Activated naive CD8-positive, alpha-beta T cell (primary cell): ENCODE results near the gene SQSTM1.
A peak's percentile ranks its signal among the peaks of the same experiment; 100 is the strongest.

ENCODE experiments used
- H3K27ac Mint-ChIP-seq: one replicate; pipeline ENCODE4 v1.8.0; 2021; ENCODE audit warnings: mixed read lengths
- H3K27me3 Mint-ChIP-seq: one replicate; pipeline ENCODE4 v1.8.0; 2021; ENCODE audit warnings: mixed read lengths
- H3K36me3 Mint-ChIP-seq: one replicate; pipeline ENCODE4 v1.8.0; 2021; ENCODE audit warnings: mixed read lengths
- H3K4me1 Mint-ChIP-seq: one replicate; pipeline ENCODE4 v1.8.0; 2021; ENCODE audit warnings: low read depth, mixed read lengths
- H3K4me3 Mint-ChIP-seq: one replicate; pipeline ENCODE4 v1.8.0; 2021; ENCODE audit warnings: mild to moderate bottlenecking, mixed read lengths
- H3K9me3 Mint-ChIP-seq: one replicate; pipeline ENCODE4 v1.8.0; 2021; ENCODE audit warnings: low read depth, mixed read lengths

The SQSTM1 gene

DNA sequence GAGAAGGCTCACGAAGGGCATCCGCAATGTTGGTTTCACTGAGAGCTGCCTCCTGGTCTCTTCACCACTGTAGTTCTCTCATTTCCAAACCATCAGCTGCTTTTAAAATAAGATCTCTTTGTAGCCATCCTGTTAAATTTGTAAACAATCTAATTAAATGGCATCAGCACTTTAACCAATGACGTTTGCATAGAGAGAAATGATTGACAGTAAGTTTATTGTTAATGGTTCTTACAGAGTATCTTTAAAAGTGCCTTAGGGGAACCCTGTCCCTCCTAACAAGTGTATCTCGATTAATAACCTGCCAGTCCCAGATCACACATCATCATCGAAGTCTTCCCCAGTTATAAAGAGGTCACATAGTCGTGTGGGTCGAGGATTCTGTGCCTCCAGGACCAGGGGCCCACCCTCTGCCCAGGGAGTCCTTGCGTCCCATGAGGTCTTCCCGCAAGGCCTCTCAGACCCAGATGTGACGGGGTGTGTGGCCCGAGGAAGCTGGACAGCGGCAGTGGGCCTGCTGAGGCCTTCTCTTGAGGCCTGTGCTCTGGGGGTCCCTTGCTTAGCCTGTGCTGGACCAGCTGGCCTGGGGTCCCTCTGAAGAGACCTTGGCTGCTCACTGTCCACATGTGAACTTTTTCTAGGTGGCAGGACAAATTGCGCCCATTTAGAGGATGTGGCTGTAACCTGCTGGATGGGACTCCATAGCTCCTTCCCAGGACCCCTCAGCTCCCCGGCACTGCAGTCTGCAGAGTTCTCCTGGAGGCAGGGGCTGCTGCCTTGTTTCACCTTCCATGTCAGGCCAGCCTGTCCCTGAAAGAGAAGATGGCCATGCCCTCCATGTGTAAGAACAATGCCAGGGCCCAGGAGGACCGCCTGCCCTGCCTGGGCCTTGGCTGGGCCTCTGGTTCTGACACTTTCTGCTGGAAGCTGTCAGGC is 16.6 kb downstream of the SQSTM1 start:
- Mint-ChIP-seq H3K27ac (peak overlapping the region; percentile 93), H3K4me1 (peaks cover 18% of the 10 kb centered on the region), H3K36me3 (peaks cover 9% of the 10 kb centered on the region), H3K9me3 (no peaks in the 10 kb centered on the region), H3K4me3 (peak overlapping the region; percentile 44), H3K27me3 (no peaks in the 10 kb centered on the region)

DNA sequence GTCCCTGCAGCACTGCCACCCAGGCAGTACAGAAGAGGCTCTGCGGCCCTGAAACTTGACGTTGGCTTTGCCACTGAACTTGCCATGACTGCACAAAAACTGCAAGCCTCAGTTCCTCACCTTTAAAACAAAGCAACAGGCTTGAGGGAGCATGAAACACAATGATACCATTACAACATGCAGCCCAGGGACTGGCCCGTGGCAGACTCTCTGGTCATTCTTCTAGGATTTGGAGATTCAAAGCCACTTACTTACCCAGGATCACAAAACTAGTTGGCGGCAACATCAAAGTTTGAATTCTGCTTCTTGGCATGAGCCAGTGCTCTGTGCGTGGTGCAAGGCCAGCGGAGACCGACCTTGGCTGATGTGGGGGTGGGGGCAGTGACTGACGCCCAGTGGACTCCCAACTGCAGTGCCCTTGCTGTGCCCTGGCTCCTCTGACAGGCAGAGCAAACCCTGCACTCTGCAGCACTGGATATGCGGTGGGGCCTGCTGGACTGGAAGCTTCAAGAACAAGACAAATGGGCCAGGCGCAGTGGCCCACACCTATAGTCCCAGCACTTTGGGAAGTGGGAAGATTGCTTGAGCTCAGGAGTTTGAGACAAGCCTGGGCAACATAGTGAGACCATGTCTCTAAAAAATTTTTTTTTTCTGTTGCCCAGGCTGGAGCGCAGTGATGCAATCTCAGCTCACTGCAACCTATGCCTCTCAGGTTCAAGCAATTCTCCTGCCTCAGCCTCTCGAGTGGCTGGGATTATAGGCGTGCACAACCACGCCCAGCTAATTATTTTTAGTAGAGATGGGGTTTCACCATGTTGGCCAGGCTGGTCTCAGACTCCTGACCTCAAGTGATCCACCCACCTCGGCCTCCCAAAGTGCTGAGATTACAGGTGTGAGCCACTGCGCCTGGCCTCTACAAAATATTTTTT is 18.9 kb downstream of the SQSTM1 start:
- no peak overlapping the region for H3K4me3 Mint-ChIP-seq
- peaks cover 3% of the 10 kb centered on the region for H3K36me3 Mint-ChIP-seq
- H3K9me3 Mint-ChIP-seq: no peaks in the 10 kb centered on the region
- H3K4me1 Mint-ChIP-seq: peaks cover 16% of the 10 kb centered on the region
- H3K27me3 Mint-ChIP-seq: no peaks in the 10 kb centered on the region
- peak overlapping the region; percentile 34 for H3K27ac Mint-ChIP-seq

- peaks cover 16% of the 10 kb centered on the region for H3K4me1 Mint-ChIP-seq
- H3K27me3 Mint-ChIP-seq: no peaks in the 10 kb centered on the region
- H3K36me3 Mint-ChIP-seq: peaks cover 6% of the 10 kb centered on the region
- no peak overlapping the region for H3K4me3 Mint-ChIP-seq
- no peak overlapping the region for H3K27ac Mint-ChIP-seq
- peaks cover 3% of the 10 kb centered on the region for H3K9me3 Mint-ChIP-seq
Measured at GRCh38 chr5:179840321-179840720, 19.6 kb downstream of the SQSTM1 start.

GRCh38 chr5:179840766-179841165 is 20.1 kb downstream of the SQSTM1 start:
- Mint-ChIP-seq H3K4me3 (no peak overlapping the region), H3K27ac (no peak overlapping the region), H3K27me3 (no peaks in the 10 kb centered on the region), H3K4me1 (peaks cover 14% of the 10 kb centered on the region), H3K9me3 (peaks cover 3% of the 10 kb centered on the region), H3K36me3 (peaks cover 7% of the 10 kb centered on the region)

DNA sequence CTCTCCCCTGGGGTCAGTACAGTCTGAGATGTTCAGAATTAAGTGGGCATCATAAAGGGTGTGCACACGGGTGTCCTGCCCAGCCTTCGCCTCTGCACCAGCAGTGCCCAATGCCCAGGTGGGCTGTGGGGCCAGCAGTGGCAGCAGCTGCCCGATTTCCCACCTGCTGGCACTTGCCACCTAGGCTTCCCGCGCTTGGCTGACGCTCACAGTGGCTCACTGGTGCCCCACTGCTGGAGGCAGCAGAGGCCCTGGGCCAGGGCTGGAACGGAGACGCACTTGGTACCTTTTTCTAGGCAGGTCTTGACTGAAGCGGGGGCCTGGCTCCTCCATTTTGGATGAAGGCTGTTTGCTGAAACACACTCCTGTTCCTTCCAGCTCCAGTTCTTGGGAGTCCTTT is 20.9 kb downstream of the SQSTM1 start:
- peaks cover 10% of the 10 kb centered on the region for H3K36me3 Mint-ChIP-seq
- H3K4me1 Mint-ChIP-seq: peaks cover 7% of the 10 kb centered on the region
- H3K27me3 Mint-ChIP-seq: no peaks in the 10 kb centered on the region
- H3K27ac Mint-ChIP-seq: no peak overlapping the region
- H3K9me3 Mint-ChIP-seq: peaks cover 3% of the 10 kb centered on the region
- H3K4me3 Mint-ChIP-seq: no peak overlapping the region

DNA sequence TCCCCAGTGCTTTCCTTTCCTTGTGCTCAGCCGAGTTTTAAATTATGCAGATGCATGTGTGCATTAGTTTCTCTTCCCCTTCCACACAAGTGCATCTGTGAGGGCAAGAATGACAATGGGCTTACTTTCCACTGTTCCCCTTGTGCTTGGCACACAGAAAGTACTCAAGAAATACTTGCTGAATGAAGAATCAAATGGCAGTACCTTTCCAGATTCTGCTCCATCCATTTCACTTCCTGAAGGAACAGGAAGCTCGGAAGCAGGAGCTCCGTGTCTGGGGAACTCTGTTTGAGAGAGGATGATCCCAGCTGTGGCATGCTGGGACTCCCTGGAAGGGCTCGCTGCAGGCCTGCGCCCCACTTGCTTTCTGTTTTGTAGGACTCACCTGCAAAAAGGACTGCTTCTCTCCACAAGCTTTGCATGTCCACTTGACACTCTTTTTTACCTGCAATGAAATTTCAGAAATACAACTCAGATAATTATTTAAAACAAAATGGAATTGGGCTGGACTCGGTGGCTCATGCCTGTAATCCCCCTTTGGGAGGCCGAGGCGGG is 32.4 kb downstream of the SQSTM1 start:
- Mint-ChIP-seq H3K4me3 (no peak overlapping the region), H3K4me1 (peaks cover 16% of the 10 kb centered on the region), H3K36me3 (peaks cover 7% of the 10 kb centered on the region), H3K27ac (no peak overlapping the region), H3K9me3 (no peaks in the 10 kb centered on the region), H3K27me3 (no peaks in the 10 kb centered on the region)

GRCh38 chr5:179854356-179854755 is 33.7 kb downstream of the SQSTM1 start:
- no peak overlapping the region for H3K4me3 Mint-ChIP-seq
- no peaks in the 10 kb centered on the region for H3K27me3 Mint-ChIP-seq
- peaks cover 17% of the 10 kb centered on the region for H3K4me1 Mint-ChIP-seq
- no peaks in the 10 kb centered on the region for H3K9me3 Mint-ChIP-seq
- H3K36me3 Mint-ChIP-seq: peaks cover 7% of the 10 kb centered on the region
- no peak overlapping the region for H3K27ac Mint-ChIP-seq

DNA sequence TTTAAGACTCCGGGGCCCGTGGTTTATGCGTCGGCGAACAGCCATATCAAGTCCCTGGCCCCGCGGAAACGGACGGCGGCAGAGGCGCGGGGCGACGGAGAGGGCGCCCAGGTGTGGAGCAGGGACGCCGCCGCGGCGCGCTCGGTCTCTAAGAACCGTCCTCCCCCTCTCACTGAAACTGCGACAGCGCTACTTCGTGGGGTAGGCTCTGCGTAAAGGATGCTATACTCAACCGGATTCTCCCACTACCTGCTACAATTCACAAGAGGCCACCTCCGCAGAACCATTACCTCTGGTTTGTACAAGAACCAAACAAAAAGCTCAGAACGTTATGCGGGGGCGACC is 37.5 kb downstream of the SQSTM1 start:
- no peaks in the 10 kb centered on the region for H3K9me3 Mint-ChIP-seq
- H3K4me1 Mint-ChIP-seq: peaks cover 19% of the 10 kb centered on the region
- H3K36me3 Mint-ChIP-seq: peaks cover 2% of the 10 kb centered on the region
- H3K4me3 Mint-ChIP-seq: peak overlapping the region; percentile 88
- peak overlapping the region; percentile 87 for H3K27ac Mint-ChIP-seq
- no peaks in the 10 kb centered on the region for H3K27me3 Mint-ChIP-seq

DNA sequence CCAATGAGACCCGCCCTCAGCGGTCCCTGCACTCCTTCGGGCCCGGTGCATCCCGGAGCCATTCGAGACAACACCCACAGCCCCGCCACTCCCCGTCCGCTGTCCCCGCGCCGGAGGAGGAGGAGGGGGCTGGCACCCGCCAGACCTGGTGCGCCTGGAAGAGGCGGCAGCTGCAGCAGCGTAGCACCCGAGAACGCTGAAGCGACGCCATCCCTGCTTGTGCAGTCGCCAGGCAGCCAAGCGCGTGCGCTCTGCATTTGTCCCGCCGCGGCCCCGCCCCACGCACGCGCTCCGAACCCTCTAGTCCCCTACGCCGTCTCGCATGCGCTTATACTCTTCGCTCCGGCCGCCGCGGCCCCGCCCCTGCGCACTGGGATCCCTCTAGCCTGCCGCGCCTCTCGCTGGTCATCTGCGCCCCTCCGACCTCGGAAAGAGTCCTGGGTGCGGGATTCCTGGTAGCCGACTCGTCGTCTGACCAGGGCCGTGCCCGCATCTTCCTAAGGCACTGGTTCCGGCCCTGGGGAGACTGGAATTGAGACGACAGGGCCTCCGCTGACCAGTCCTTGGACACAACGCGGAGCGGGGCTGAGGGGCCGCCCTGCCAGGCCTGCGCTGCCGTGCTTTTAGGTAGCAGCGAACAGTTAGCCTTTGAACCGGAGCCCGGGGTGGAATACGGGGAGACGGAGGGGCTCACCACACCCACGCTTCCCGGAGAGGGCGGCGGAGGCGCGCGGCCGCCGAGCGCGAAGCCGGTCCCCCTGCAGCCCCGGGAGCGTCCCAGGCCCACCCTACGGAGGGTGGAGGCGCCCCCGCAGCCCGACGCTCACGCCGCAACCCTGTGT is 38.1 kb downstream of the SQSTM1 start, which contains the start of gene MRNIP:
Gene MRNIP (minus strand): TSS at position 232 of the 842 bp plus-strand sequence. CDS start 21 bp downstream, at position 211.
- Mint-ChIP-seq H3K9me3 (no peaks in the 10 kb centered on the region), H3K27ac (peak within 1 kb of the TSS; percentile 87), H3K4me3 (peak within 1 kb of the TSS; percentile 88), H3K4me1 (peaks cover 19% of the 10 kb centered on the region), H3K36me3 (peaks cover 2% of the 10 kb centered on the region), H3K27me3 (no peaks in the 10 kb centered on the region)

DNA sequence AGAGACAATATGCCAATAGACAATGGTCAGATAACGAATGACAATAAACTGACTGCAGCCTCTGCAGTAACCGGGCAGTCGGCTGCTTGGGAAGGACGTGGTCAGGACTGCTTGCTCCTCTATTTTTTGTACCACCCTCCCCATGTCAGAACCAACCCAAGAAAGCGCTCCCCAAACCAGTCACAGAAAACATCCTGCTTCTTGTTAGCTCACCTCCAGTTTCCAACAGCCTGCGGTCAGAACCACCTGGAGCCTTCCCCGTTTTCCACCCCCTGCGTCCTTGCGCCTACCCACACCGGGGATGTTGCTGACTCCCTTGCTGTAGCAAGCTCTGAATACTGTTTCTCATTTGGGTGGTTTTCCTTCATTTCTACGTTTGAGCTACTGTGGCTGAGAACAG is 39.6 kb downstream of the SQSTM1 start:
- H3K9me3 Mint-ChIP-seq: no peaks in the 10 kb centered on the region
- no peaks in the 10 kb centered on the region for H3K27me3 Mint-ChIP-seq
- no peak overlapping the region for H3K27ac Mint-ChIP-seq
- peaks cover 2% of the 10 kb centered on the region for H3K36me3 Mint-ChIP-seq
- peaks cover 14% of the 10 kb centered on the region for H3K4me1 Mint-ChIP-seq
- H3K4me3 Mint-ChIP-seq: peak overlapping the region; percentile 75

DNA sequence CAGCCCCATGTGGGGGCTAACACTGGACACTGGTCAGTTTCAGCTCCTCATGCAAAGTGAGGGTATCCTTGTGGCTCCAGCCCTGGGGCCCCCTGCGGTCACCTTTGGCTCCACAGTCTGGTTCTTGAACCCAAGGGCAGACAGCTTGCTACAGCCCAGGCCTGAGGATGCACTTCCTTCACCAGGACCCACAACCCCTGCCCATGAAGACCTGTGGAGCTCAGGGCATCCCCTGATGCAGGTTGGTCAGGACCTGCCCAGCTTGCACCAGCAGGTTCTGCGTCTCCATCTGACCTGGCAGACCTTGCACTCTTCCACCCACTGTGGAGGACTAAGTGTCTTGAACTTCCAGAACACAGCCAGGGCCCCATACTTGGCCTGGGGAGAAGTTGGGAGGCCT is 41.6 kb downstream of the SQSTM1 start:
- Mint-ChIP-seq H3K9me3 (no peaks in the 10 kb centered on the region), H3K36me3 (no peaks in the 10 kb centered on the region), H3K4me1 (peaks cover 11% of the 10 kb centered on the region), H3K27ac (no peak overlapping the region), H3K4me3 (no peak overlapping the region), H3K27me3 (no peaks in the 10 kb centered on the region)

- Mint-ChIP-seq H3K27me3 (no peaks in the 10 kb centered on the region), H3K4me3 (no peak overlapping the region), H3K9me3 (no peaks in the 10 kb centered on the region), H3K36me3 (no peaks in the 10 kb centered on the region), H3K4me1 (peaks cover 7% of the 10 kb centered on the region), H3K27ac (no peak overlapping the region)
Measured at GRCh38 chr5:179862891-179863290, 42.2 kb downstream of the SQSTM1 start.

- Mint-ChIP-seq H3K27ac (no peak overlapping the region), H3K36me3 (no peaks in the 10 kb centered on the region), H3K9me3 (no peaks in the 10 kb centered on the region), H3K27me3 (no peaks in the 10 kb centered on the region), H3K4me3 (no peak overlapping the region), H3K4me1 (peaks cover 4% of the 10 kb centered on the region)
Measured at GRCh38 chr5:179863449-179864085, 42.9 kb downstream of the SQSTM1 start.

GRCh38 chr5:179864686-179865085 is 44.0 kb downstream of the SQSTM1 start:
- H3K9me3 Mint-ChIP-seq: no peaks in the 10 kb centered on the region
- no peak overlapping the region for H3K27ac Mint-ChIP-seq
- no peaks in the 10 kb centered on the region for H3K36me3 Mint-ChIP-seq
- H3K27me3 Mint-ChIP-seq: no peaks in the 10 kb centered on the region
- H3K4me3 Mint-ChIP-seq: no peak overlapping the region
- H3K4me1 Mint-ChIP-seq: peaks cover 3% of the 10 kb centered on the region
